D721Med (cell line): Measurements from ENCODE around the gene PPP2R5C.

Source experiments
- DNase-seq: peaks from one replicate; pipeline ENCODE4 v3.0.0; 2011; ENCODE audit warnings: low spot score; ENCODE audit not compliant: insufficient read length
- FAIRE-seq: peaks from 2 replicates; lab custom pipeline; 2011; peaks lifted over from hg19 to GRCh38; lab: Jason Lieb, UNC
- CTCF ChIP-seq: IDR thresholded peaks from 2 replicates; pipeline ENCODE4 v1.5.1; 2012; ENCODE audit warnings: mild to moderate bottlenecking, control low read depth; ENCODE audit not compliant: insufficient read depth; ENCODE audit errors: missing control alignments

The PPP2R5C gene

GRCh38 chr14:101813833-101814232 is 52.3 kb downstream of the PPP2R5C start:
- TF ChIP-seq CTCF: no peak
- no peak for FAIRE-seq
- DNase-seq: no peak

GRCh38 chr14:101814934-101815333 is 53.4 kb downstream of the PPP2R5C start:
- TF ChIP-seq CTCF: no peak
- no peak for FAIRE-seq
- DNase-seq: no peak

- FAIRE-seq (no peak), DNase-seq (no peak)
- TF ChIP-seq CTCF: no peak
Measured at GRCh38 chr14:101815994-101816393, 54.5 kb downstream of the PPP2R5C start.

GRCh38 chr14:101817501-101818001 is 56.0 kb downstream of the PPP2R5C start:
- TF ChIP-seq CTCF: no peak
- FAIRE-seq (no peak), DNase-seq (no peak)

GRCh38 chr14:101819251-101819990 is 57.9 kb downstream of the PPP2R5C start:
- FAIRE-seq: no peak
- no peak for TF ChIP-seq CTCF

GRCh38 chr14:101820283-101820798 is 58.8 kb downstream of the PPP2R5C start:
- FAIRE-seq (no peak), DNase-seq (no peak)
- no peak for TF ChIP-seq CTCF

More at GRCh38 chr14:101819251-101819990, 57.9 kb downstream of the PPP2R5C start:
- no peak for DNase-seq

GRCh38 chr14:101821528-101821927 is 60.0 kb downstream of the PPP2R5C start:
- TF ChIP-seq CTCF: no peak
- DNase-seq: no peak
- FAIRE-seq: no peak
